PC-3 (cell line): ENCODE measurements around the gene FAM219B. TPM values are rescaled to one million over a fixed set of nuclear protein-coding genes. Genes with fewer than 3 reads are reported as not detected.

Experiments
- ATAC-seq: fragments of 200-7000 bp; cut with Tn5 transposase; 2 replicates; pipeline ENCODE4 v1.9.1; 2020; ENCODE audit warnings: mild to moderate bottlenecking, moderate library complexity
- BruUV-seq: library from RNA; stranded (reverse); fragments of 400-500 nt; replicated peaks from 2 replicates; lab custom pipeline; 2021; lab: Mats Ljungman, UMichigan
- CTCF ChIA-PET: fragments of 300-600 bp; sonication (Branson Sonifier 250); formaldehyde crosslinking; loops from one replicate; lab custom pipeline; 2022; ENCODE audit warnings: antibody characterized with exemption; lab: Charles Lee
- POLR2A ChIA-PET: fragments of 300-600 bp; sonication (Branson Sonifier 250); formaldehyde crosslinking; loops from one replicate; lab custom pipeline; 2022; ENCODE audit warnings: antibody characterized with exemption; ENCODE audit not compliant: unreplicated experiment; lab: Charles Lee
- DNase-seq: peaks from one replicate; pipeline ENCODE4 v3.0.0-alpha.2; 2015
- H2AFZ ChIP-seq: fragments of 300-600 bp; sonication (generic); 2 replicates; pipeline ENCODE4 v1.6.0; 2016; ENCODE audit warnings: antibody characterized with exemption, low read length
- H3F3A ChIP-seq: fragments of 300-600 bp; sonication (generic); one replicate; pipeline ENCODE4 v1.6.0; 2017; ENCODE audit warnings: antibody characterized with exemption, low read length, control low read depth, mild to moderate bottlenecking; ENCODE audit not compliant: unreplicated experiment
- H3K27ac ChIP-seq: fragments of 300-600 bp; sonication (generic); 2 replicates; pipeline ENCODE4 v1.5.1; 2016; ENCODE audit warnings: mild to moderate bottlenecking, low read length
- H3K27me3 ChIP-seq: fragments of 300-600 bp; sonication (generic); 2 replicates; pipeline ENCODE4 v1.6.1; 2016; ENCODE audit warnings: low read length, mixed read lengths
- H3K36me3 ChIP-seq: fragments of 300-600 bp; sonication (generic); 2 replicates; pipeline ENCODE4 v1.6.1; 2016; ENCODE audit warnings: low read depth, mixed run types, low read length, mixed read lengths
- H3K4me1 ChIP-seq: fragments of 300-600 bp; sonication (generic); 2 replicates; pipeline ENCODE4 v1.5.1; 2016; ENCODE audit warnings: low read length; ENCODE audit not compliant: insufficient read depth
- H3K4me2 ChIP-seq: fragments of 300-600 bp; sonication (generic); 2 replicates; pipeline ENCODE4 v1.6.0; 2016; ENCODE audit warnings: low read length
- H3K4me3 ChIP-seq: fragments of 300-600 bp; sonication (generic); 2 replicates; pipeline ENCODE4 v1.5.1; 2016; ENCODE audit warnings: mild to moderate bottlenecking, low read length, mixed read lengths
- H3K79me2 ChIP-seq: fragments of 300-600 bp; sonication (generic); 2 replicates; pipeline ENCODE4 v1.6.1; 2017; ENCODE audit warnings: low read length, mixed read lengths
- H3K9ac ChIP-seq: fragments of 300-600 bp; sonication (generic); 2 replicates; pipeline ENCODE4 v1.6.0; 2016; ENCODE audit warnings: mild to moderate bottlenecking, low read length
- H3K9me2 ChIP-seq: fragments of 300-600 bp; sonication (generic); replicated peaks from 2 replicates; pipeline ENCODE4 v1.6.1; 2016; ENCODE audit warnings: mixed run types, low read length, mixed read lengths
- H3K9me3 ChIP-seq: fragments of 300-600 bp; sonication (generic); 2 replicates; pipeline ENCODE4 v1.6.1; 2016; ENCODE audit warnings: low read length, mixed read lengths
- H4K20me1 ChIP-seq: fragments of 300-600 bp; sonication (generic); 2 replicates; pipeline ENCODE4 v1.6.1; 2016; ENCODE audit warnings: low read length, mixed read lengths
- EZH2 ChIP-seq: fragments of 300-600 bp; sonication (generic); IDR thresholded peaks from one replicate; pipeline ENCODE4 v1.6.1; 2017; ENCODE audit warnings: antibody characterized with exemption, mild to moderate bottlenecking, low read length; ENCODE audit not compliant: unreplicated experiment
- EZH2phosphoT487 ChIP-seq: fragments of 300-600 bp; sonication (generic); IDR thresholded peaks from 2 replicates; pipeline ENCODE4 v1.6.1; 2018; ENCODE audit warnings: mild to moderate bottlenecking, antibody characterized with exemption, low read length, borderline replicate concordance
- intact Hi-C: fragments of 100-400 bp; cut with micrococcal nuclease; formaldehyde crosslinking; loops from 2 replicates; pipeline ENCODE4 v1.9.0; 2023
- total RNA-seq: library from RNA; depleted of rRNA; stranded (reverse); fragments of >200 nt; gene quantifications from 2 replicates; pipeline ENCODE4 v1.2.3, GENCODE V29; 2014
- TF ChIP-seq, protein P1 (sequence below): fragments of 300-600 bp; sonication (generic); conservative IDR thresholded peaks from 2 replicates; pipeline ENCODE4 v1.5.1; 2017; ENCODE audit warnings: antibody characterized with exemption, low read depth, mild to moderate bottlenecking, low read length

The FAM219B gene
- total RNA-seq, 1 experiment from 2014 or later = 23.8 TPM

DNA sequence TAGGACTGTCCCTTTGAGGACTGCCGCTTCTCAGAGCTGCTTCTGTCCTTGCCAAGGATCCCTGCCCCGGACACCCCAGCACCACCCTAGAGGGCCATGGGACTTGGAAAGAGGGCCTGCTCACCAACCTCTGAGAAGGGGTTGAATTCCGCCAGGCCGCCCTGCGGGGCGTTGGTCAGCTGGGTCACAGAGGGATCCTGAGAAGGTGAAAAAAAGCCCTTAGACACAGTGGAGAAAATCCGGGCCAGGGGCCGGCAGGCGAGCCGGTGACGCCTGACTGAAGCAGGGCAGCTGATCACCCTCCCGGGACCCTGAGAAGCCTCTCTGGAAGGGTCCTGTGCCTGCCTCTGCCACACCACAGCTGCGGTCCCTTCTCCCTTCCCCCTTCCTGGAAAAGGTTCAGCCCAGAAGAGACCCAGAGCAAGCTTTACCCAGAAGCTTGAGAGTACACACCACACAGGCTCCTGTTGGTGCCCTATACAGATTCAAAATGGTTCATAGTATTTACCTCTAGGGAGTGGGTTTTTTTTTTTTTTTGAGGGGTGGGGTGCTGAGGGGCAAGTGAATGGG is 52.1 kb downstream of the FAM219B start:
- ATAC-seq = no peak
- POLR2A ChIA-PET = no interaction called here

DNA sequence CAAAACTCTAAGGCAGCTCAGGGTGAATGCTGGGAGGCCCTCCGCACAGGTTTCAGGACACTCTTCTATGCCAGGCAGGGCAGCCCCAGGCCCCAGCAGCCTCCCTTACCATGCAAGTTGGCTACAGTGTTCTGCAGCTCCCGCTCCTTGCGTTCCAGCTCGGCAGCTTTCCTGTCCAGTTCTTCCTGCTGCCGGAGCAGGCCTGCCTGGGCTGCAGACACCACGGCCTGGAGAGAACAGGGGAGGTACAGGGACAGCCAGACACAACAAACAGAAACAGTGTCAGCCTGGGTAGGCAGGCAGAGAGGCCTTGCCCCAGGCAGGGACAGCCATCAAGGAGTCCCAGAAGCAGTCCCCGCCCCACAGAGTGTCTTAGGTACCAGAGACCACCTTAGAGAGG is 54.7 kb downstream of the FAM219B start:
- Histone ChIP-seq H3K4me2 (no peak overlapping the region), H2AFZ (no peak overlapping the region), H3K4me3 (no peak overlapping the region), H4K20me1 (no peaks in the 10 kb centered on the region), H3K27ac (no peak overlapping the region), H3K9me2 (no peaks in the 10 kb centered on the region), H3K79me2 (no peaks in the 10 kb centered on the region), H3F3A (no peaks in the 10 kb centered on the region), H3K4me1 (0 out of 2 replicates have a peak, but pooled peaks cover under 1% of the 10 kb centered on the region), H3K9me3 (no peaks in the 10 kb centered on the region), H3K27me3 (no peaks in the 10 kb centered on the region), H3K9ac (no peak overlapping the region), H3K36me3 (peaks cover 4% of the 10 kb centered on the region; the same call in 1 of the 2 replicates)
- ChIA-PET CTCF (no interaction called here), POLR2A (no interaction called here)
- no peak for ATAC-seq
- TF ChIP-seq, protein P1, sequence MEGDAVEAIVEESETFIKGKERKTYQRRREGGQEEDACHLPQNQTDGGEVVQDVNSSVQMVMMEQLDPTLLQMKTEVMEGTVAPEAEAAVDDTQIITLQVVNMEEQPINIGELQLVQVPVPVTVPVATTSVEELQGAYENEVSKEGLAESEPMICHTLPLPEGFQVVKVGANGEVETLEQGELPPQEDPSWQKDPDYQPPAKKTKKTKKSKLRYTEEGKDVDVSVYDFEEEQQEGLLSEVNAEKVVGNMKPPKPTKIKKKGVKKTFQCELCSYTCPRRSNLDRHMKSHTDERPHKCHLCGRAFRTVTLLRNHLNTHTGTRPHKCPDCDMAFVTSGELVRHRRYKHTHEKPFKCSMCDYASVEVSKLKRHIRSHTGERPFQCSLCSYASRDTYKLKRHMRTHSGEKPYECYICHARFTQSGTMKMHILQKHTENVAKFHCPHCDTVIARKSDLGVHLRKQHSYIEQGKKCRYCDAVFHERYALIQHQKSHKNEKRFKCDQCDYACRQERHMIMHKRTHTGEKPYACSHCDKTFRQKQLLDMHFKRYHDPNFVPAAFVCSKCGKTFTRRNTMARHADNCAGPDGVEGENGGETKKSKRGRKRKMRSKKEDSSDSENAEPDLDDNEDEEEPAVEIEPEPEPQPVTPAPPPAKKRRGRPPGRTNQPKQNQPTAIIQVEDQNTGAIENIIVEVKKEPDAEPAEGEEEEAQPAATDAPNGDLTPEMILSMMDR = no peak
- TF ChIP-seq EZH2 = no peak
- TF ChIP-seq EZH2phosphoT487 = no peak
- DNase-seq = no peak
- BruUV-seq = no TSS peak
- intact Hi-C loops = no loop called here

More for the DNA sequence above, 52.1 kb downstream of the FAM219B start:
- TF ChIP-seq EZH2phosphoT487 = no peak
- TF ChIP-seq EZH2 = no peak
- TF ChIP-seq, protein P1 = no peak
- H3K9me2 ChIP-seq = no peaks in the 10 kb centered on the region
- intact Hi-C loops = no loop called here
- H3F3A ChIP-seq = no peaks in the 10 kb centered on the region
- BruUV-seq = no TSS peak
- H3K9ac ChIP-seq = no peak overlapping the region
- no peak overlapping the region for H3K4me3 ChIP-seq
- H3K9me3 ChIP-seq = no peaks in the 10 kb centered on the region
- H3K36me3 ChIP-seq = peaks cover 4% of the 10 kb centered on the region; the same call in 1 of the 2 replicates
- H3K79me2 ChIP-seq = peaks cover 10% of the 10 kb centered on the region
- H2AFZ ChIP-seq = no peak overlapping the region
- CTCF ChIA-PET = no interaction called here
- DNase-seq = no peak
- H3K27me3 ChIP-seq = no peaks in the 10 kb centered on the region
- peaks cover 11% of the 10 kb centered on the region for H3K4me1 ChIP-seq
- H4K20me1 ChIP-seq = no peaks in the 10 kb centered on the region
- H3K27ac ChIP-seq = no peak overlapping the region
- H3K4me2 ChIP-seq = no peak overlapping the region

DNA sequence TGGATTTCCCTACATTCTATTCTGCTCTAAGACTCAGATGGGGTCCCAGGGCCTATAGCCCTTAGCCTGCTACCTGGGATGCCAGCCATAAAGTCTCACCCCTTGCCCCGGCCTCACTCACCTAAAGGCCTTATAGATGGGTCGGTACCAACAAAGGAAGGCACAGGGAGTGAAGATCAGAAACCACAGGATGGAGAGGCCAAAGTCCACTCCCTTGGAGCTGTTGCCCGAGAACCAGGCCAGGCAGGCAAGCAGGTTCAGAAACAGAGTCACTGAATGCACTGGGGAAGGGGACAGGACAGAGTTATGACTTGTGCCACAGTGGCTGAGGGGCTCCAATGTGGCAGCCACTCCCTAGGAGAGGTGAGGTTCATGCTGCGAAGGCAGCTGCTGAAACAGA is 56.3 kb downstream of the FAM219B start:
- H3K79me2 ChIP-seq = no peaks in the 10 kb centered on the region
- H3K4me1 ChIP-seq = no peaks in the 10 kb centered on the region
- no peaks in the 10 kb centered on the region for H4K20me1 ChIP-seq
- ChIA-PET CTCF (no interaction called here), POLR2A (no interaction called here)
- no peak overlapping the region for H3K27ac ChIP-seq
- no peaks in the 10 kb centered on the region for H3K9me2 ChIP-seq
- H3F3A ChIP-seq = no peaks in the 10 kb centered on the region
- ATAC-seq (no peak), DNase-seq (no peak)
- H3K4me3 ChIP-seq = no peak overlapping the region
- no TSS peak for BruUV-seq
- H3K36me3 ChIP-seq = peaks cover 4% of the 10 kb centered on the region; the same call in 1 of the 2 replicates
- no peaks in the 10 kb centered on the region for H3K27me3 ChIP-seq
- intact Hi-C loops = no loop called here
- TF ChIP-seq EZH2phosphoT487 = no peak
- no peak for TF ChIP-seq EZH2
- TF ChIP-seq, protein P1 = no peak
- no peak overlapping the region for H3K4me2 ChIP-seq
- no peak overlapping the region for H3K9ac ChIP-seq
- no peaks in the 10 kb centered on the region for H3K9me3 ChIP-seq
- no peak overlapping the region for H2AFZ ChIP-seq
